IPS-18c (cell line): ENCODE measurements around the gene RPS2.
A peak's percentile ranks its signal among the peaks of the same experiment; 100 is the strongest.

Source experiments
- H3K4me3 ChIP-seq: 2 replicates; pipeline ENCODE4 v1.7.0; 2013; ENCODE audit warnings: low read depth, mild to moderate bottlenecking, low read length, moderate library complexity; ENCODE audit not compliant: insufficient read depth
- H3K9me3 ChIP-seq: one replicate; pipeline ENCODE4 v1.6.1; 2013; ENCODE audit warnings: mild to moderate bottlenecking, low read length, moderate library complexity; ENCODE audit not compliant: control insufficient read depth, insufficient read depth

Gene RPS2

GRCh38 chr16:1987198-1987597 lies 22.6 kb upstream of the RPS2 start:
- Histone ChIP-seq H3K9me3 (no peaks in the 10 kb centered on the region), H3K4me3 (no peak overlapping the region)

DNA sequence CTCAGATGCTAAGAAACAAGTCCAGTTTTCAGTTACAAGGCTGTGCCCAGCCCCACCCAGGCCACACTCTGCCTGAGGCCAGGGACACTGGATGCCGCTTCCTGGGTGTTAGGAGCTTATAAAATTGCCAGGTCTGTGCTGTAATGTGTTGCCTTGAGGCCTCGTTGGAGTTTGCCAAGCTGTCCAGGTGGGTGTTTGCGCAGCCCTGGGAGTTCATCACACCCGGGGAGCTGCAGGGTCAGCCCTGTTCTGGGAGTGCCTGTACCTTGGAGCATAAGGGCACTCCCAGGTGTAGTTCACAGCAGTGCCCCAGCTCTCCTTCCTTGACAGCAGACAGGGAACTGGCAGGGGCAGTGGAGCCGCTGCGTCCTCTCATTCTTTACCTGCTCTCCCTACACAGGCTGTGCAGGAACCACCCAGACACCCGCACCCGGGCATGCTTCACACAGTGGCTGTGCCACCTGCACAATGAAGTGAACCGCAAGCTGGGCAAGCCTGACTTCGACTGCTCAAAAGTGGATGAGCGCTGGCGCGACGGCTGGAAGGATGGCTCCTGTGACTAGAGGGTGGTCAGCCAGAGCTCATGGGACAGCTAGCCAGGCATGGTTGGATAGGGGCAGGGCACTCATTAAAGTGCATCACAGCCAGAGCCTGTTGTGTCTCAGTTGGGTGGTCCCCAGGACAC lies 21.0 kb upstream of the RPS2 start:
- H3K9me3 ChIP-seq = no peaks in the 10 kb centered on the region
- peak overlapping the region; percentile 89; the same call in 1 of the 2 replicates for H3K4me3 ChIP-seq

DNA sequence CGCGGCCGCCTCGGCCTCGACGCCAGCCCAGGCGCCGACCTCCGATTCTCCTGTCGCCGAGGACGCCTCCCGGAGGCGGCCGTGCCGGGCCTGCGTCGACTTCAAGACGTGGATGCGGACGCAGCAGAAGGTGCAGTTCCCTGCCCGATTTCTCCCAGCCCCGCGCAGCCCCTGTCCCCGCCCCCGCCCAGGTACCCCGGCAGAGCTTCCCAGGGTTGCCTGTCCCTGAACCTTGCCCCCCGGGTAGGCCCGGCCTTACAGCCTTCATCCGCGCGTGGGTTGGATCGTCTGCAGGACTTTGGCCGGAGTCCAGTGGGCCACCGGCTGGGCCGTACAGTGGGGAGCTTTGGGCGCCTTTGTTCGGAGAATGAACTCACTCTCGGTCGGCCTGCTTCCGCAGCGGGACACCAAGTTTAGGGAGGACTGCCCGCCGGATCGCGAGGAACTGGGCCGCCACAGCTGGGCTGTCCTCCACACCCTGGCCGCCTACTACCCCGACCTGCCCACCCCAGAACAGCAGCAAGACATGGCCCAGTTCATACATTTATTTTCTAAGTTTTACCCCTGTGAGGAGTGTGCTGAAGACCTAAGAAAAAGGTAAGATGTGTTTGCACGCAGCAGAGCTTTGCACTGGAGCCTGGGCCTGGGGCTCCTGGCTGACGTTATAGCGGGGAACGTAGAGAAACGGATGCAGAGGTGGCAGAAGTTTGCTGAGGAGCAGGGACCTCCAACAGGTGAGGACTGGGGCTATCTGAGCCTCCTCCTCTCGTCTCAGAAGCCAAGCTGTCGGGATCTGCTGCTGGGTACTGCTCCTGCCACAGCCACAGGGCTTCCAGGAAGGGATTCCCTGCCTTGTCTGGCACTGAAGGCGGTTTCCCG lies 20.0 kb upstream of the RPS2 start:
- Histone ChIP-seq H3K9me3 (peaks cover 2% of the 10 kb centered on the region), H3K4me3 (peak overlapping the region; percentile 89)

GRCh38 chr16:1983544-1984346 lies 19.1 kb upstream of the RPS2 start, which contains the start of gene GFER:
Gene GFER (plus strand): TSS chr16:1984193. CDS start chr16:1984219, 26 bp downstream.
- Histone ChIP-seq H3K9me3 (peaks cover 3% of the 10 kb centered on the region), H3K4me3 (peak within 1 kb of the TSS; percentile 89)

GRCh38 chr16:1982991-1983543 lies 18.4 kb upstream of the RPS2 start:
- Histone ChIP-seq H3K9me3 (peaks cover 3% of the 10 kb centered on the region), H3K4me3 (peak overlapping the region; percentile 89)

DNA sequence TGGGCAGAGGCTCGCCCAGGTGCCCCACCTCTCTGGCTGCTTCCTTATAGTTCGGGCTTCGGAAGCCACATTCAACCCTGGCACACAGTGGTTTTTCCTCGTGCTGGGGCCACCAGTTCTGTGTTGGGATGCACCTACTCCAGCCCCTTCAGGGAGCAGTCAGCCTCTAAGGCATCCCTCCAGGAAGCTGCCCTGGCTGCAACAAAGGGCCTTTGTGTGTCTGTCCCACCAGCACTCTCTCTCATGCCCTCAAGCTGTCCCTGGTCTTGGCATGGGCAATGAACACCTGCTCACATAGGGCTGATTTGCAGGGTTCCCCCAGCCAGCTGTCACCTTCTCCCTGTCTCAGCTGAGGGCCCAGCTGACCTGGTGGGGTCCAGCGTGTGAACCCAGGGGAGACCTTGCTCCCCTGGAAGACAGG lies 17.4 kb upstream of the RPS2 start:
- Histone ChIP-seq H3K4me3 (no peak overlapping the region), H3K9me3 (peaks cover 3% of the 10 kb centered on the region)

GRCh38 chr16:1981398-1981836 lies 16.8 kb upstream of the RPS2 start, which contains the start of gene NOXO1:
Gene NOXO1 (minus strand): TSS chr16:1981469. CDS start chr16:1981179, 290 bp downstream.
- peaks cover 3% of the 10 kb centered on the region for H3K9me3 ChIP-seq

DNA sequence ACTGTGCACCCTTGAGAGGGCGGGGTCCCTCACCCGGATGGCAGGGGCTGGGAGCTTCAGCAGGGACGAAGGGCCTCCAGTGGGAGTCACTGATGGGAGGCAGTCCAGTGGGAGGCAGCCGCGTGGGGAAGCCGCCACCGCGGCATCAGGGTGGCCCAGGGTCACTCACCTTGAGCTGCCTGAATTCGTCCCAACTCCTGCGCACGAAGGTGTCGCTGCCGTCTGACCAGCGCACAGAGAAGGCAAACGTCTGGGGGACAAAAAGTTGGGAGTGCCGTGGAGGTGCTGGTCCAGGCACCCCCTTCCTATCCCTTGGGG lies 16.1 kb upstream of the RPS2 start:
- Histone ChIP-seq H3K4me3 (peak overlapping the region; percentile 9), H3K9me3 (peaks cover 3% of the 10 kb centered on the region)

More at GRCh38 chr16:1981398-1981836, 16.8 kb upstream of the RPS2 start, which contains the start of gene NOXO1:
- H3K4me3 ChIP-seq = peak within 1 kb of the TSS; percentile 9

DNA sequence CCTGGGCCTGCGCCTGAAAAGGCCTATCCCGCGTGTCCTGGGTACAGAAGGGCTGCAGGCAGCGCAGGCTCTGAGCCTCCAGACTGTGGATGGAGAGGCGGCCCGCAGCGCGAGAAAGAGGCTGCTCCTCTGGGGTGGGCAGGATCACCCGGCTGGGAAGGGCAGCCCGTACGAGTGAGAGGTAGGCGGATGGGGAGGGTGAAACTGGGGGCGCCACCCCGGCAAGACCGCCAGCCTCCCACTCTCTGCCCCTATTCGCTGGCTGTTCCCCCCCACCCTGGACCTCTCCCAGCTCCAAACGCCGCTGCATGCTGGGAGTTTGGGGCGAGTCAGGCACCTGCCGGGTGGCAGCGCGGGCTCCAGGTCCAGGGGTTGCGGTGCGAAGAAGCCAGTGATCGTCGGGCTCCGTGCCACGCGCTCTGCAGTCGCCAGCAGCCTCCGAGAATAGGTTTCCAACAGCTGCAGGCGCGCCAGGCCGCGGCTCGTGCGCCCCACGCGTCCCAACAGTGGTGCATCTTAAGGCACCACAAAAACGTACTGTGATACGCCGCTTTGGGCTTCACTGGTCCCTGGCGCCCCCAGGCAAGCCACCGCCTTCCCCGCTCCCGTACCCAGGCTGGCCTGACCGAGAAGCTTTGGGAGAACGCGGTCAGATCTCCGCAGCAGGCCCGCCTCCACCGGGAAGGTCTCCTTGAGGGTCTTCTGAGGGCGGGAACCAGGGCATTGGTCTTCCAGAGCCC lies 15.6 kb upstream of the RPS2 start:
- H3K4me3 ChIP-seq = peak overlapping the region; percentile 43; the same call in 1 of the 2 replicates
- H3K9me3 ChIP-seq = peaks cover 3% of the 10 kb centered on the region

GRCh38 chr16:1979271-1980029 lies 14.8 kb upstream of the RPS2 start:
- Histone ChIP-seq H3K9me3 (peaks cover 3% of the 10 kb centered on the region), H3K4me3 (peak overlapping the region; percentile 43)

DNA sequence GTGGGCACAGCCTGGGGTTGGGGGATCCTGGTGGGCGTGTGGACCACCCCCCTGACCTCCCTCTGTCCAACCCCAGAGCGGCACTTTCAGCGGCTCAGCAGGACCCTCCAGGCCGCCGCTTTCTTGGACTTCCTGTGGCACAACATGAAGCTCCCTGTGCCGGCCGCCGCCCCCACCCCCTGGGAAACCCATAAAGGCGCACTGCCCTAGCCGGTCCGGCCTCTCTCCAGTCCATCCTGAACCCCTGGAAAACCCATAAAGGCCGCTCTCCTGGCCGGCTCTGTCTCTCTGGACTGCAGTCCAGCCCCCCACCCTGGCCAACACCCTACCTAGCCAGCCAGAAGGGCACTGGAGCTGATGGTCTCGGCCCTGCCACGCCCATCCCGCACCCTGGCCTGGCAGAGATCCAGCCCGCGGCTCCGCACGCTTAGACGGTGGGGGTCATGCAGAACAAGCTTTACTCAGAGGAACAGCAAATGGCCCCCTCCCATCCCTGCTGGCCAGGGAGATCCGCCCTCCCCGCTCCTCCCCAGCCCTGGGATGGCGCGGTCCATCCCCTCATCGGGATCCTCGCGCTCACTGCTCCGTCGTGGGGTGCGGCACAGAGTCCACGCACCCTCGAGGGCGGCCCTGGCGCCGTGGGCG lies 14.0 kb upstream of the RPS2 start:
- Histone ChIP-seq H3K9me3 (peaks cover 3% of the 10 kb centered on the region), H3K4me3 (peak overlapping the region; percentile 43)

GRCh38 chr16:1977875-1978268 lies 13.2 kb upstream of the RPS2 start:
- Histone ChIP-seq H3K9me3 (peaks cover 3% of the 10 kb centered on the region), H3K4me3 (no peak overlapping the region)

DNA sequence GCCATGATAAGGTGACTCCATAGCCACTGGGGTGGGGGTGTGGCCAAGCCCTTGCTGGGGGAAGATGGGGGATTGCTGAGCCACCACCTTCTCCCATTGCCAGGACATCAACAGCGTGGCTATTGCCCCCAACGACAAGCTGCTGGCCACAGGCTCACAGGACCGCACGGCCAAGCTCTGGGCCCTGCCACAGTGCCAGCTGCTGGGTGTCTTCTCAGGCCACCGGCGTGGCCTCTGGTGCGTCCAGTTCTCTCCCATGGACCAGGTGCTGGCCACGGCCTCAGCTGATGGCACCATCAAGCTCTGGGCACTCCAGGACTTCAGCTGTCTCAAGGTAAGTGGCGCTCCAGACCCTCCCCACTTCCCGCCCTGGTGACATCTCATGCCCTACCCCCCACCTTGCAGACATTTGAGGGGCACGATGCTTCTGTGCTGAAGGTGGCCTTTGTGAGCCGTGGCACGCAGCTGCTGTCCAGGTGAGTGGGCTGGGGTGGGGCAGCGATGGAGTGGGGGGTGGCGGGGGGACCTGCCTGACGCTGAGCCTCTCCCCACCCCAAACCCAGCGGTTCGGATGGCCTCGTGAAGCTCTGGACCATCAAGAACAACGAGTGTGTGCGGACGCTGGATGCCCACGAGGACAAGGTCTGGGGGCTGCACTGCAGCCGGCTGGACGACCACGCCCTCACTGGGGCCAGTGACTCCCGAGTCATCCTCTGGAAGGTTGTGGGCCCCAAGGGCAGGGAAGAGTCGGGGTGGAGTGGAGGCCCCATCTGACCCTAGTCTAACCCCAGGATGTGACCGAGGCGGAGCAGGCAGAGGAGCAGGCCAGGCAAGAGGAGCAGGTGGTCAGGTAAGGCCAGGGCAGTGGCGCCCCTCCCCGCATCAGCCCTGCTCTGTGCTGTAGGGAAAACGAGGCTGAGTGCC lies 12.6 kb upstream of the RPS2 start:
- Histone ChIP-seq H3K4me3 (no peak overlapping the region), H3K9me3 (peaks cover 3% of the 10 kb centered on the region)

- Histone ChIP-seq H3K9me3 (peaks cover 3% of the 10 kb centered on the region), H3K4me3 (no peak overlapping the region)
Observed at GRCh38 chr16:1976216-1976520, 11.5 kb upstream of the RPS2 start.
